Skeletal muscle satellite cell (primary cell): ENCODE measurements around the gene YIPF1. TPM values are rescaled to one million over a fixed set of nuclear protein-coding genes. Genes with fewer than 3 reads are reported as not detected.

Source experiments
- H3K27me3 ChIP-seq: 2 replicates; pipeline ENCODE4 v1.7.0; 2013; ENCODE audit warnings: low read length; ENCODE audit not compliant: control insufficient read depth, insufficient read depth
- H3K36me3 ChIP-seq: 2 replicates; pipeline ENCODE4 v1.7.0; 2013; ENCODE audit warnings: mild to moderate bottlenecking, control low read depth, low read length; ENCODE audit not compliant: insufficient read depth
- H3K4me1 ChIP-seq: 2 replicates; pipeline ENCODE4 v1.7.0; 2013; ENCODE audit warnings: low read length; ENCODE audit not compliant: control insufficient read depth, insufficient read depth
- H3K4me2 ChIP-seq: 2 replicates; pipeline ENCODE4 v1.7.0; 2013; ENCODE audit warnings: mild to moderate bottlenecking, low read length
- H3K4me3 ChIP-seq: 2 replicates; pipeline ENCODE4 v1.7.0; 2013; ENCODE audit warnings: low read length
- H3K9ac ChIP-seq: 2 replicates; pipeline ENCODE4 v1.7.0; 2013; ENCODE audit warnings: mild to moderate bottlenecking, low read depth, low read length, moderate library complexity
- H3K9me3 ChIP-seq: replicated peaks from 2 replicates; pipeline ENCODE4 v1.7.0; 2013; ENCODE audit warnings: mild to moderate bottlenecking, control low read depth, low read length
- total RNA-seq: library from RNA; depleted of rRNA; stranded (reverse); fragments of >200 nt; gene quantifications from 2 replicates; pipeline ENCODE4 v1.2.3, GENCODE V29; 2012; rRNA removed

Gene YIPF1
- total RNA-seq: 19.8 and 21.8 TPM in 2 replicates

- Histone ChIP-seq H3K27me3 (no peaks in the 10 kb centered on the region), H3K9me3 (no peaks in the 10 kb centered on the region), H3K4me3 (peak within 1 kb of the TSS; percentile 95)
Measured at GRCh38 chr1:53889304-53890298, at the start of gene YIPF1. TSS of gene YIPF1 (minus strand) at chr1:53889797. CDS start at chr1:53888937, 860 bp downstream.

GRCh38 chr1:53938136-53938830 is 48.7 kb upstream of the YIPF1 start:
- peaks cover 13% of the 10 kb centered on the region for H3K4me1 ChIP-seq
- no peak overlapping the region for H3K9ac ChIP-seq
- H3K9me3 ChIP-seq: peaks cover 9% of the 10 kb centered on the region
- no peak overlapping the region for H3K4me3 ChIP-seq
- H3K4me2 ChIP-seq: peak overlapping the region; percentile 13
- H3K27me3 ChIP-seq: no peaks in the 10 kb centered on the region
- H3K36me3 ChIP-seq: peaks cover 19% of the 10 kb centered on the region

More at GRCh38 chr1:53889304-53890298, at the start of gene YIPF1:
- H3K9ac ChIP-seq: peak within 1 kb of the TSS; percentile 88
- peaks cover 10% of the 10 kb centered on the region for H3K36me3 ChIP-seq
- peaks cover 13% of the 10 kb centered on the region for H3K4me1 ChIP-seq
- peak within 1 kb of the TSS; percentile 90 for H3K4me2 ChIP-seq

GRCh38 chr1:53936430-53936829 is 46.8 kb upstream of the YIPF1 start:
- Histone ChIP-seq H3K4me1 (peaks cover 13% of the 10 kb centered on the region), H3K4me2 (no peak overlapping the region), H3K27me3 (no peaks in the 10 kb centered on the region), H3K36me3 (peaks cover 19% of the 10 kb centered on the region), H3K9me3 (peaks cover 9% of the 10 kb centered on the region), H3K9ac (no peak overlapping the region), H3K4me3 (no peak overlapping the region)

GRCh38 chr1:53934170-53934765 is 44.7 kb upstream of the YIPF1 start:
- peaks cover 22% of the 10 kb centered on the region for H3K36me3 ChIP-seq
- H3K4me2 ChIP-seq: no peak overlapping the region
- H3K4me3 ChIP-seq: no peak overlapping the region
- H3K9ac ChIP-seq: no peak overlapping the region
- H3K27me3 ChIP-seq: no peaks in the 10 kb centered on the region
- H3K9me3 ChIP-seq: peaks cover 9% of the 10 kb centered on the region
- H3K4me1 ChIP-seq: peaks cover 11% of the 10 kb centered on the region

- no peak overlapping the region for H3K4me3 ChIP-seq
- no peaks in the 10 kb centered on the region for H3K4me1 ChIP-seq
- no peaks in the 10 kb centered on the region for H3K27me3 ChIP-seq
- peaks cover 38% of the 10 kb centered on the region for H3K36me3 ChIP-seq
- H3K9me3 ChIP-seq: peaks cover 9% of the 10 kb centered on the region
- H3K9ac ChIP-seq: no peak overlapping the region
- no peak overlapping the region for H3K4me2 ChIP-seq
Measured at GRCh38 chr1:53931523-53931922, 41.9 kb upstream of the YIPF1 start.

GRCh38 chr1:53930932-53931331 is 41.3 kb upstream of the YIPF1 start:
- no peaks in the 10 kb centered on the region for H3K4me1 ChIP-seq
- H3K4me2 ChIP-seq: no peak overlapping the region
- H3K9ac ChIP-seq: no peak overlapping the region
- peaks cover 9% of the 10 kb centered on the region for H3K9me3 ChIP-seq
- no peak overlapping the region for H3K4me3 ChIP-seq
- no peaks in the 10 kb centered on the region for H3K27me3 ChIP-seq
- peaks cover 38% of the 10 kb centered on the region for H3K36me3 ChIP-seq

- no peaks in the 10 kb centered on the region for H3K4me1 ChIP-seq
- no peak overlapping the region for H3K4me2 ChIP-seq
- H3K9me3 ChIP-seq: peaks cover 1% of the 10 kb centered on the region
- no peaks in the 10 kb centered on the region for H3K27me3 ChIP-seq
- no peak overlapping the region for H3K9ac ChIP-seq
- peaks cover 28% of the 10 kb centered on the region for H3K36me3 ChIP-seq
- no peak overlapping the region for H3K4me3 ChIP-seq
Measured at GRCh38 chr1:53929246-53929960, 39.8 kb upstream of the YIPF1 start.

GRCh38 chr1:53927376-53927881 is 37.8 kb upstream of the YIPF1 start:
- Histone ChIP-seq H3K4me2 (no peak overlapping the region), H3K36me3 (peaks cover 36% of the 10 kb centered on the region), H3K9ac (no peak overlapping the region), H3K27me3 (no peaks in the 10 kb centered on the region), H3K4me3 (no peak overlapping the region), H3K9me3 (no peaks in the 10 kb centered on the region), H3K4me1 (no peaks in the 10 kb centered on the region)

GRCh38 chr1:53919675-53920066 is 30.1 kb upstream of the YIPF1 start:
- H3K9me3 ChIP-seq: no peaks in the 10 kb centered on the region
- H3K27me3 ChIP-seq: no peaks in the 10 kb centered on the region
- H3K9ac ChIP-seq: no peak overlapping the region
- no peak overlapping the region for H3K4me3 ChIP-seq
- H3K4me2 ChIP-seq: no peak overlapping the region
- H3K36me3 ChIP-seq: peaks cover 25% of the 10 kb centered on the region
- H3K4me1 ChIP-seq: no peaks in the 10 kb centered on the region

- no peak overlapping the region for H3K4me2 ChIP-seq
- no peak overlapping the region for H3K4me3 ChIP-seq
- peaks cover 26% of the 10 kb centered on the region for H3K36me3 ChIP-seq
- H3K9ac ChIP-seq: no peak overlapping the region
- no peaks in the 10 kb centered on the region for H3K27me3 ChIP-seq
- H3K9me3 ChIP-seq: no peaks in the 10 kb centered on the region
- no peaks in the 10 kb centered on the region for H3K4me1 ChIP-seq
Measured at GRCh38 chr1:53918343-53918742, 28.7 kb upstream of the YIPF1 start.
